Chondrocyte (in vitro differentiated cells): ENCODE measurements around the gene LRP6. TPM values are rescaled to one million over a fixed set of nuclear protein-coding genes. Genes with fewer than 3 reads are reported as not detected.

Source experiments
- DNase-seq: peaks from one replicate; pipeline ENCODE4 v3.0.0; 2021; ENCODE audit warnings: mixed read lengths, low spot score
- H3K27ac Mint-ChIP-seq: one replicate; pipeline ENCODE4 v1.8.0; 2021; ENCODE audit warnings: mild to moderate bottlenecking, moderate library complexity, mixed read lengths; ENCODE audit not compliant: unreplicated experiment
- H3K27me3 Mint-ChIP-seq: 2 replicates; pipeline ENCODE4 v1.8.0; 2021; ENCODE audit warnings: low read depth, mixed read lengths
- H3K36me3 Mint-ChIP-seq: 2 replicates; pipeline ENCODE4 v1.8.0; 2021; ENCODE audit warnings: low read depth, mixed read lengths
- H3K4me1 Mint-ChIP-seq: 2 replicates; pipeline ENCODE4 v1.8.0; 2021; ENCODE audit warnings: low read depth, mild to moderate bottlenecking, mixed read lengths
- H3K4me3 Mint-ChIP-seq: one replicate; pipeline ENCODE4 v1.8.0; 2021; ENCODE audit warnings: mild to moderate bottlenecking, moderate library complexity, mixed read lengths; ENCODE audit not compliant: unreplicated experiment
- H3K9me3 Mint-ChIP-seq: 2 replicates; pipeline ENCODE4 v1.8.0; 2021; ENCODE audit warnings: low read depth, mixed read lengths
- total RNA-seq: library from RNA; stranded (reverse); gene quantifications from 3 replicates; pipeline ENCODE4 v1.2.1, GENCODE V29; 2021
- TF ChIP-seq, protein P1 (sequence below): fragments of 200-600 bp; sonication (generic); IDR thresholded peaks from 2 replicates; pipeline ENCODE4 v1.5.0; 2021; ENCODE audit warnings: antibody characterized with exemption, mild to moderate bottlenecking, moderate library complexity

LRP6 gene
- total RNA-seq, 1 donor from 2014 or later, result 41.4 TPM

DNA sequence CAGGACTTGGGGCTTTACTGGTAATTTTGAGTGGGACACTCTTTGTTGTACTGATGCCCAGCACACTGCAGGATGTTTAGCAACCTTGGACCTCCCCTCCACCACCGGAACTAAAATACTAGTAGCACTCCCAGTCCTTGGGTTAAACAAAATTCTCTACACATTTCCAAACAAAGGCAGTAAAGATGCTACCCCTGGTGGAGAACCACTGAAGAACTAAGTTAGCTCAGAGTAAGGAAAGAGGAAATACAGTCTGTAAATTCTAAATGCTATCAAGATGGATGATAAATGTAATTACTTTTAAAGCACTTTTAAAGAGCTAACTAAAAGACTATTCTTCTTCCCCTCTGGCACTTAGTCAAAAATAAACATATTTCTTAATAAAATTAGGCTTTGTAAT, 64.1 kb downstream of the LRP6 start:
- no peak for DNase-seq
- Mint-ChIP-seq H3K9me3 (peaks cover 8% of the 10 kb centered on the region), H3K36me3 (peaks cover 18% of the 10 kb centered on the region), H3K27me3 (no peaks in the 10 kb centered on the region), H3K27ac (no peak overlapping the region), H3K4me3 (no peak overlapping the region), H3K4me1 (peaks cover 5% of the 10 kb centered on the region)
- TF ChIP-seq, protein P1, sequence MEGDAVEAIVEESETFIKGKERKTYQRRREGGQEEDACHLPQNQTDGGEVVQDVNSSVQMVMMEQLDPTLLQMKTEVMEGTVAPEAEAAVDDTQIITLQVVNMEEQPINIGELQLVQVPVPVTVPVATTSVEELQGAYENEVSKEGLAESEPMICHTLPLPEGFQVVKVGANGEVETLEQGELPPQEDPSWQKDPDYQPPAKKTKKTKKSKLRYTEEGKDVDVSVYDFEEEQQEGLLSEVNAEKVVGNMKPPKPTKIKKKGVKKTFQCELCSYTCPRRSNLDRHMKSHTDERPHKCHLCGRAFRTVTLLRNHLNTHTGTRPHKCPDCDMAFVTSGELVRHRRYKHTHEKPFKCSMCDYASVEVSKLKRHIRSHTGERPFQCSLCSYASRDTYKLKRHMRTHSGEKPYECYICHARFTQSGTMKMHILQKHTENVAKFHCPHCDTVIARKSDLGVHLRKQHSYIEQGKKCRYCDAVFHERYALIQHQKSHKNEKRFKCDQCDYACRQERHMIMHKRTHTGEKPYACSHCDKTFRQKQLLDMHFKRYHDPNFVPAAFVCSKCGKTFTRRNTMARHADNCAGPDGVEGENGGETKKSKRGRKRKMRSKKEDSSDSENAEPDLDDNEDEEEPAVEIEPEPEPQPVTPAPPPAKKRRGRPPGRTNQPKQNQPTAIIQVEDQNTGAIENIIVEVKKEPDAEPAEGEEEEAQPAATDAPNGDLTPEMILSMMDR, result no peak

DNA sequence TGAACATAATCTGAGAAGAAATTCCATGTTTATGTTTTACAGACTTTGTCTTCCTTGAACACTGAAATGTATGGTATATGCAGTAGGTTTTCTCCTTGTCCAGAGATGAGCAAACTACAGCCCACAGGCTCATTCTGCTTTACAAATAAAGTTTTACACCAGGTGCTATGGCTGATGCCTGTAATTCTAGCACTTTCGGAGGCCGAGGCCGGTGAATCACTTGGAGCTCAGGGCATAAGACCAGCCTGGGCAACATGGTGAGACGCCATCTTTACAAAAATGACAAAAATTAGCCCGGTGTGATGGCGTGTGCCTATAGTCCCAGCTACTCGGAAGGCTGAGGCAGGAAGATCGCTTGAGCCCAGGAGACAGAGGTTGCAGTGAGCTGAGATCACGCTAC, 64.7 kb downstream of the LRP6 start:
- Mint-ChIP-seq H3K4me3 (no peak overlapping the region), H3K9me3 (peaks cover 8% of the 10 kb centered on the region), H3K36me3 (peaks cover 18% of the 10 kb centered on the region), H3K4me1 (peaks cover 5% of the 10 kb centered on the region), H3K27me3 (no peaks in the 10 kb centered on the region), H3K27ac (no peak overlapping the region)
- TF ChIP-seq, protein P1, result no peak
- DNase-seq, result no peak

DNA sequence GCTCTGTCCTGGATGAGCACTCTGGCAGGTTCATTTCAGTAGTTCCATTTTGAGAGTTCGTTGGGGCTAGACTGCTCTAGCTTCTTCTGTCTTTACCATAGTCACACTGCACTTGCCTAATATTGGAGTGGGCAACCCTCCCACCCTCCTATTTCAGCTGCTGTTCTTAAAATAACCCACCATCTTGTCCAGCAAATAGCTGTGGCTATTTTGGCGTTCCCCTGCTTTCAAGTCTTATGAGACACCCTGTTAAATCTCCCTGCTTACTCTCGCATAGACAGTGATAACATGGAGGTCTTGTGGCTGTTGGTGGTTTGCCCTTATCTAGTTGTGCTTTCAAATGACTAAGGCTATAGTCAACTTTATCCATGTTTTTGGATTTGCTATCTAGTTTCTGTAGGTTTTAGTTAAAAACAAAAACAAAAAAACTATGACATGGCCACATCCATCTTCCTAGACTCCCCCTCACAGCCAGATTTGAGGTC, 65.5 kb downstream of the LRP6 start:
- Mint-ChIP-seq H3K4me3 (no peak overlapping the region), H3K27ac (no peak overlapping the region), H3K36me3 (peaks cover 24% of the 10 kb centered on the region), H3K27me3 (no peaks in the 10 kb centered on the region), H3K9me3 (peaks cover 16% of the 10 kb centered on the region), H3K4me1 (no peaks in the 10 kb centered on the region)
- DNase-seq, result no peak
- TF ChIP-seq, protein P1, result no peak

DNA sequence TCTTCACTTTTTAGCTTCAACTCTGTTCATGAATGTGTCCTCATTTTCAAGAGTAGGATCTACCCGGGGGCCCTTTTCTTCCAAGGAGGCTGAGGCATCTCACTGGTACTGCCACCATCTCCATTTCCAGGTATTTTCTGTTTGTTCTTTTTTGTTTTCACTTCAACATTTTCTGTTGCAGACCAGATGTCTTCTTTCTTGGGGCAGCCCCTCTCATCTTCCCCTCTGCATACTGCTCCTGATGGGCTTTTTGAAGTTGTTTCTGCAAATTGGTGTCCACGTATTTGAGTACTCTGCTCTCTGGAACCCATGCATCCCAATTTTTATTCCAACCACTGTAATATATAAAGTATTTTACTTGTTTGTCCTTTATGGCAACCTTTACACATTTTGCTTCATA, 66.5 kb downstream of the LRP6 start:
- H3K27ac Mint-ChIP-seq, result no peak overlapping the region
- H3K27me3 Mint-ChIP-seq, result no peaks in the 10 kb centered on the region
- H3K36me3 Mint-ChIP-seq, result peaks cover 29% of the 10 kb centered on the region
- TF ChIP-seq, protein P1, result no peak
- H3K9me3 Mint-ChIP-seq, result peaks cover 20% of the 10 kb centered on the region
- no peak overlapping the region for H3K4me3 Mint-ChIP-seq
- no peak for DNase-seq
- no peaks in the 10 kb centered on the region for H3K4me1 Mint-ChIP-seq

DNA sequence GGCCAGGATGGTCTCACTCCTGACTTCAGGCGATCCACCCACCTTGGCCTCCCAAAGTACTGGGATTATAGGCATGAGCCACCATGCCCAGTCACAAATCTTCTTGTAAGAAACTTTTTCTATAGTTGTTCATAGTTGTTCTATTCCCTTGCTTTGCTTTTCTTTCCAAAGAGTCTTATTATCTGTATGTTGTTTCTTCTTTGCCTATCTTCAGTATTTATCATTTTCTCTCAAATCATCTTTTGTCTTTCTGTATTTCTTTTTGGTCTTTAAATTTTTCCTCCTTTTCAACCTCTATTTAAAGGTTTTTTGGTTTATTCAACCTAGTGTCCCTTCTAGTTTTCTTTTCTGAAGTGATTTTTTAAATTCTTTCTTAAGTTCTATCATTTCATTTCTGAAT, 68.7 kb downstream of the LRP6 start:
- no peak overlapping the region for H3K27ac Mint-ChIP-seq

More for the DNA sequence above, 68.7 kb downstream of the LRP6 start:
- Mint-ChIP-seq H3K4me1 (peaks cover 11% of the 10 kb centered on the region), H3K27me3 (no peaks in the 10 kb centered on the region), H3K4me3 (no peak overlapping the region), H3K36me3 (peaks cover 29% of the 10 kb centered on the region), H3K9me3 (peaks cover 24% of the 10 kb centered on the region)
- TF ChIP-seq, protein P1, result no peak
- no peak for DNase-seq
